ENCODE data around the gene NHLH1. TPM values are rescaled to one million over a fixed set of nuclear protein-coding genes. Genes with fewer than 3 reads are reported as not detected.

Gene NHLH1
- total and polyA plus RNA-seq, 2 of the 4 experiments (the other 2 are of a cell fraction), result 0.14 TPM; not detected in 1

DNA sequence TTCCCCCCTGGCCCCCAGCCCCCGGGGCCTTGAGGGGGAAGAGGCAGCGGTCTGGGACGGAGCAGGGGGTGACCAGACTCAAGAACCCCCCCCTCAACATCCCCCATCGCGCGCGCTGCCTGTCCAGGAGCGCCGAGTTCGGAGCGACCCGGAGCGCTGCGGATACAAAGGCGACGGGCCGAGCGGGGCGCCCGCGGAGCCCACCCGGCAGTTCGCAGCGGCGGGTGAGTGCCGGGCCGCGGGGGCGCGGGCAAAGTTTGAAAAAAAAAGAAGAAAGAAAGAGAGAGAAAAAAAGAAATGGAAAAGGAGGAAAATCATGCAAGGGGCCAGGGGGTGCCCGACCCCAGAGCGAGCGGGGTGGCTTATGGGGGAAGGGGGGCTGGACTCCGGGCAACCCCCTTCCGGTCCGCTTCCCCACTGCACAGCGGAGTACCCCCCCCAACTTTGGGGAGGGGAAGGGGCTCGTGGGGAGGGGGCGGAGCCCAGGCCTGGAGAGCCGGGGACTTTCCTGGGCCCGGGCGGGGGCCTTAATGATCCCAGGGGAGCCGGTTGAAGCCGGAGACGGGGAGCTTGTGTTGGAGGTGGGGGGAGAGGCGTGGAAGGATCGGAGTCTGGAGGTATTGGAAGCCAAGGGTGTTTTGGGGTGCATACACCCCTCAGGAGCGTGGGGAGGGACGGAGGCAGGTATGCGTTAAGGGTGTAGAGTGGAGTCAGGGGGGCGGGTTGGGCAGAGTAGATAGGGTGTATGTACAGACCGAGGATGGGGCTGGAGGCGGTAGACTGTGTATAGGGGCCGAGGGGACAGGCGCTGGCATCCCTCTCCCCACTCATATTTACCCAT is 34.0 kb downstream of the NHLH1 start:
- H3K27ac ChIP-seq (ENCODE audit: insufficient read depth, low read length), result no peak overlapping the region; the same call in 1 of the 2 replicates
- dilution Hi-C loops (cut with HindIII; ENCODE audit: low sequenced_read_pairs, unreplicated experiment) (no loop called here), intact Hi-C loops (cut with micrococcal nuclease) (no loop called here), in situ Hi-C loops (cut with MboI; ENCODE audit: low sequenced_read_pairs) (no loop called here)
- no peak overlapping the region for H2AK5ac ChIP-seq (ENCODE audit: low read depth, low read length)
- H3K9me3 ChIP-seq (ENCODE audit: control insufficient read depth, insufficient read depth, low read length), result no peaks in the 10 kb centered on the region
- no peak overlapping the region for H4K91ac ChIP-seq (ENCODE audit: insufficient read depth, low read depth, low read length)
- BruUV-seq (replicated peaks), result no TSS peak
- H3K56ac ChIP-seq (ENCODE audit: extremely low read depth, insufficient read depth, low read length), result no peak overlapping the region
- H4K5ac ChIP-seq (ENCODE audit: low read depth, low read length), result no peak overlapping the region; the same call in 1 of the 2 replicates
- peak overlapping the region; percentile 76 for H3K4me2 ChIP-seq (ENCODE audit: low read depth, low read length)
- DNase-seq, result no peak
- ChIA-PET POLR2A (ENCODE audit: unreplicated experiment) (no interaction called here), CTCF (interaction anchor here (0.6 kb wide), 1 partner anchor 1677 kb away, joined by 3 read pairs; no protein-coding TSS in a partner anchor)
- no peaks in the 10 kb centered on the region for H3K36me3 ChIP-seq (ENCODE audit: control insufficient read depth, insufficient read depth, low read length)
- H2AFZ ChIP-seq (replicated peaks; ENCODE audit: low read length, poor library complexity), result peak overlapping the region; percentile 74
- no peak overlapping the region for H3K14ac ChIP-seq (replicated peaks; ENCODE audit: low read depth, low read length)
- H3K9me1 ChIP-seq (ENCODE audit: insufficient read depth, low read length), result peaks cover 5% of the 10 kb centered on the region; the same call in 1 of the 2 replicates
- no peak overlapping the region for H2BK20ac ChIP-seq (ENCODE audit: low read depth, low read length)
- no peak for TF ChIP-seq POLR2A (IDR thresholded peaks at IDR 0.05; ENCODE audit: low read depth, low read length)
- TF ChIP-seq MXI1 (IDR thresholded peaks at IDR 0.05; ENCODE audit: borderline replicate concordance, low read depth, low read length), result no peak
- TF ChIP-seq FOS (IDR thresholded peaks at IDR 0.05; ENCODE audit: low read depth, low read length), result no peak
- TF ChIP-seq, protein P1, sequence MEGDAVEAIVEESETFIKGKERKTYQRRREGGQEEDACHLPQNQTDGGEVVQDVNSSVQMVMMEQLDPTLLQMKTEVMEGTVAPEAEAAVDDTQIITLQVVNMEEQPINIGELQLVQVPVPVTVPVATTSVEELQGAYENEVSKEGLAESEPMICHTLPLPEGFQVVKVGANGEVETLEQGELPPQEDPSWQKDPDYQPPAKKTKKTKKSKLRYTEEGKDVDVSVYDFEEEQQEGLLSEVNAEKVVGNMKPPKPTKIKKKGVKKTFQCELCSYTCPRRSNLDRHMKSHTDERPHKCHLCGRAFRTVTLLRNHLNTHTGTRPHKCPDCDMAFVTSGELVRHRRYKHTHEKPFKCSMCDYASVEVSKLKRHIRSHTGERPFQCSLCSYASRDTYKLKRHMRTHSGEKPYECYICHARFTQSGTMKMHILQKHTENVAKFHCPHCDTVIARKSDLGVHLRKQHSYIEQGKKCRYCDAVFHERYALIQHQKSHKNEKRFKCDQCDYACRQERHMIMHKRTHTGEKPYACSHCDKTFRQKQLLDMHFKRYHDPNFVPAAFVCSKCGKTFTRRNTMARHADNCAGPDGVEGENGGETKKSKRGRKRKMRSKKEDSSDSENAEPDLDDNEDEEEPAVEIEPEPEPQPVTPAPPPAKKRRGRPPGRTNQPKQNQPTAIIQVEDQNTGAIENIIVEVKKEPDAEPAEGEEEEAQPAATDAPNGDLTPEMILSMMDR (conservative IDR thresholded peaks at IDR 0.05; ENCODE audit: low read depth, low read length), result no peak
- TF ChIP-seq, protein P2, sequence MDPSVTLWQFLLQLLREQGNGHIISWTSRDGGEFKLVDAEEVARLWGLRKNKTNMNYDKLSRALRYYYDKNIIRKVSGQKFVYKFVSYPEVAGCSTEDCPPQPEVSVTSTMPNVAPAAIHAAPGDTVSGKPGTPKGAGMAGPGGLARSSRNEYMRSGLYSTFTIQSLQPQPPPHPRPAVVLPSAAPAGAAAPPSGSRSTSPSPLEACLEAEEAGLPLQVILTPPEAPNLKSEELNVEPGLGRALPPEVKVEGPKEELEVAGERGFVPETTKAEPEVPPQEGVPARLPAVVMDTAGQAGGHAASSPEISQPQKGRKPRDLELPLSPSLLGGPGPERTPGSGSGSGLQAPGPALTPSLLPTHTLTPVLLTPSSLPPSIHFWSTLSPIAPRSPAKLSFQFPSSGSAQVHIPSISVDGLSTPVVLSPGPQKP (IDR thresholded peaks at IDR 0.05; ENCODE audit: borderline replicate concordance, low read depth, low read length), result no peak
- no peak for TF ChIP-seq SMC3 (IDR thresholded peaks at IDR 0.05; ENCODE audit: low read depth, low read length)
- no peak for TF ChIP-seq BHLHE40 (IDR thresholded peaks at IDR 0.05; ENCODE audit: low read depth, low read length)
- TF ChIP-seq MAZ (IDR thresholded peaks at IDR 0.05; ENCODE audit: borderline replicate concordance, low read depth, low read length), result no peak
- TF ChIP-seq RFX5 (IDR thresholded peaks at IDR 0.05; ENCODE audit: low read depth, low read length), result no peak
- no peak for TF ChIP-seq RAD21 (IDR thresholded peaks at IDR 0.05; ENCODE audit: low read length)
- TF ChIP-seq, protein P3, sequence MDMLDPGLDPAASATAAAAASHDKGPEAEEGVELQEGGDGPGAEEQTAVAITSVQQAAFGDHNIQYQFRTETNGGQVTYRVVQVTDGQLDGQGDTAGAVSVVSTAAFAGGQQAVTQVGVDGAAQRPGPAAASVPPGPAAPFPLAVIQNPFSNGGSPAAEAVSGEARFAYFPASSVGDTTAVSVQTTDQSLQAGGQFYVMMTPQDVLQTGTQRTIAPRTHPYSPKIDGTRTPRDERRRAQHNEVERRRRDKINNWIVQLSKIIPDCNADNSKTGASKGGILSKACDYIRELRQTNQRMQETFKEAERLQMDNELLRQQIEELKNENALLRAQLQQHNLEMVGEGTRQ (IDR thresholded peaks at IDR 0.05; ENCODE audit: low read depth, low read length), result no peak
- peak overlapping the region; percentile 61 for H3K9ac ChIP-seq (ENCODE audit: low read depth, low read length)
- H4K20me1 ChIP-seq (ENCODE audit: insufficient read depth, low read length), result no peaks in the 10 kb centered on the region
- peak overlapping the region; percentile 9 for H2AK9ac ChIP-seq (replicated peaks; ENCODE audit: low read depth, low read length, poor library complexity)
- no peak overlapping the region for H2BK120ac ChIP-seq (ENCODE audit: low read depth, low read length)
- H2BK5ac ChIP-seq (ENCODE audit: low read depth, low read length, poor library complexity, severe bottlenecking), result no peak overlapping the region
- WGBS, 2 experiments (ENCODE audit: extremely low coverage in 2 of 2, insufficient read length in 1 of 2), result 1% methylated on average over 22 of the region's 55 CpGs; no CpG with 5 or more reads in 1 of the 2 experiments
- no peak overlapping the region for H3K18ac ChIP-seq (ENCODE audit: low read depth, low read length)
- no peaks in the 10 kb centered on the region for H3K79me1 ChIP-seq (ENCODE audit: low read depth in 1 of 2, low read length in 2 of 2)
- 0 out of 2 replicates have a peak overlapping the region, but pooled peaks have one; percentile 27 for H3K23ac ChIP-seq (ENCODE audit: low read depth, low read length)
- H3K4ac ChIP-seq (ENCODE audit: low read depth, low read length), result no peak overlapping the region; the same call in 1 of the 2 replicates
- peaks cover 33% of the 10 kb centered on the region for H3K27me3 ChIP-seq (ENCODE audit: control insufficient read depth, insufficient read depth, low read length)
- H3K4me3 ChIP-seq (ENCODE audit: insufficient read depth, low read depth, low read length), result peak overlapping the region; percentile 62
- ATAC-seq (ENCODE audit: low read depth), result peak; percentile 35
- H3K4me1 ChIP-seq (ENCODE audit: control insufficient read depth, insufficient read depth, low read length), result no peaks in the 10 kb centered on the region
- no peak overlapping the region; a peak in 1 of 4 replicates for H4K8ac ChIP-seq (ENCODE audit: low read depth in 2 of 2, low read length in 2 of 2)
- H2BK15ac ChIP-seq (ENCODE audit: low read depth, low read length), result no peak overlapping the region
